K562 (cell line): ENCODE results near the gene RPP21.

Source experiments
- CTCF ChIP-seq, 3 experiments: IDR thresholded peaks in 2 of 3; conservative IDR thresholded peaks in 1 of 3; 2 replicates each; pipeline ENCODE4 v1.5.1; 2011 to 2012; ENCODE audit warnings: low read length in 3 of 3, mild to moderate bottlenecking in 3 of 3, control low read depth in 2 of 3, improper control_type of control experiment in 1 of 3, inconsistent platforms in 1 of 3, low read depth in 1 of 3, mixed read lengths in 1 of 3, moderate library complexity in 1 of 3; ENCODE audit not compliant: insufficient read depth in 2 of 3
- HMG20B ChIP-seq: fragments of 250-450 bp; sonication (Bioruptor Pico); IDR thresholded peaks from 2 replicates; pipeline ENCODE4 v1.5.0; 2021; ENCODE audit warnings: mild to moderate bottlenecking
- KLF16 ChIP-seq: IDR thresholded peaks from 2 replicates; pipeline ENCODE4 v1.6.1; 2016; ENCODE audit warnings: antibody characterized with exemption
- NFYB ChIP-seq: IDR thresholded peaks from 2 replicates; pipeline ENCODE4 v1.6.1; 2011; ENCODE audit warnings: mild to moderate bottlenecking, moderate library complexity; ENCODE audit not compliant: insufficient read length; ENCODE audit errors: extremely low read depth
- PHF20 ChIP-seq: fragments of 450-650 bp; IDR thresholded peaks from 2 replicates; pipeline ENCODE4 v1.6.1; 2018; ENCODE audit not compliant: partially characterized antibody
- POLR2A ChIP-seq: fragments of 450-650 bp; conservative IDR thresholded peaks from 2 replicates; pipeline ENCODE4 v1.6.1; 2016
- TAF1 ChIP-seq: IDR thresholded peaks from 2 replicates; pipeline ENCODE4 v1.6.1; 2011; ENCODE audit warnings: mild to moderate bottlenecking, low read length, moderate library complexity; ENCODE audit not compliant: insufficient read depth, control insufficient read depth, severe bottlenecking; ENCODE audit errors: extremely low read depth
- TBL1XR1 ChIP-seq, 2 experiments: IDR thresholded peaks; 2 replicates each; pipeline ENCODE4 v1.6.1; 2012; ENCODE audit warnings: improper control_type of control experiment in 2 of 2, low read length in 2 of 2, mild to moderate bottlenecking in 1 of 2
- USF1 ChIP-seq: sonication (generic); formaldehyde crosslinking; IDR thresholded peaks from 2 replicates; pipeline ENCODE4 v1.9.0; 2022; ENCODE audit warnings: mild to moderate bottlenecking, missing genetic modification reagents
- ZNF121 ChIP-seq: sonication (generic); formaldehyde crosslinking; conservative IDR thresholded peaks from 2 replicates; pipeline ENCODE4 v1.8.0; 2022; ENCODE audit warnings: missing genetic modification reagents
- ZNF436 ChIP-seq: fragments of 250-450, 450-650 bp; sonication (Bioruptor Pico); formaldehyde crosslinking; IDR thresholded peaks from 2 replicates; pipeline ENCODE4 v1.7.0; 2020; ENCODE audit warnings: mild to moderate bottlenecking
- ZNF561 ChIP-seq: fragments of 450-650 bp; formaldehyde crosslinking; conservative IDR thresholded peaks from 2 replicates; pipeline ENCODE4 v1.4.0; 2020; ENCODE audit warnings: mild to moderate bottlenecking, moderate library complexity
- ZNF696 ChIP-seq: fragments of 250-450 bp; sonication (Bioruptor Pico); conservative IDR thresholded peaks from 2 replicates; pipeline ENCODE4 v1.4.0; 2020; ENCODE audit warnings: mild to moderate bottlenecking, moderate library complexity
- ZNF778 ChIP-seq: fragments of 450-650 bp; formaldehyde crosslinking; IDR thresholded peaks from 2 replicates; pipeline ENCODE4 v1.4.0; 2020; ENCODE audit warnings: mild to moderate bottlenecking, moderate library complexity

GRCh38 chr6:30360139-30360538 is 15.2 kb downstream of the RPP21 start:
- TF ChIP-seq ZNF778 = no peak
- no peak for TF ChIP-seq USF1 (CRISPR knock-in tag)
- TF ChIP-seq NFYB = no peak
- TF ChIP-seq CTCF (IDR thresholded peaks at IDR 0.05 in 2 of 3, conservative IDR thresholded peaks at IDR 0.05 in 1 of 3; ENCODE audit: insufficient read depth in 2 of 3, low read depth in 1 of 3, low read length in 3 of 3) = no peak
- no peak for TF ChIP-seq TBL1XR1 (IDR thresholded peaks at IDR 0.05; ENCODE audit: low read length in 2 of 2)
- no peak for TF ChIP-seq ZNF121 (CRISPR knock-in tag)
- TF ChIP-seq ZNF436 = no peak
- TF ChIP-seq POLR2A = no peak
- no peak for TF ChIP-seq ZNF561
- TF ChIP-seq HMG20B (CRISPR knock-in tag) = no peak
- no peak for TF ChIP-seq TAF1
- TF ChIP-seq KLF16 = no peak
- TF ChIP-seq PHF20 = no peak
- no peak for TF ChIP-seq ZNF696 (CRISPR knock-in tag)
